ENCODE measurements around the gene FAM9A.

Gene FAM9A

GRCh38 chrX:8801041-8801599, at the start of gene FAM9A:
Gene FAM9A (minus strand): TSS chrX:8801383. CDS start chrX:8800171, 1,212 bp downstream.
- no peak for ATAC-seq

GRCh38 chrX:8850478-8850877, 49.3 kb upstream of the FAM9A start:
- no peak for ATAC-seq

- ATAC-seq = no peak
Observed at GRCh38 chrX:8849945-8850344, 48.8 kb upstream of the FAM9A start.

- no peak for ATAC-seq
Observed at GRCh38 chrX:8849458-8849857, 48.3 kb upstream of the FAM9A start.

- ATAC-seq = no peak
Observed at GRCh38 chrX:8848911-8849310, 47.7 kb upstream of the FAM9A start.

- no peak for ATAC-seq
Observed at GRCh38 chrX:8848441-8848840, 47.3 kb upstream of the FAM9A start.

- ATAC-seq = no peak
Observed at GRCh38 chrX:8847360-8847759, 46.2 kb upstream of the FAM9A start.

- ATAC-seq = no peak
Observed at GRCh38 chrX:8846266-8846665, 45.1 kb upstream of the FAM9A start.

- no peak for ATAC-seq
Observed at GRCh38 chrX:8845469-8845868, 44.3 kb upstream of the FAM9A start.

- no peak for ATAC-seq
Observed at GRCh38 chrX:8845060-8845459, 43.9 kb upstream of the FAM9A start.

- no peak for ATAC-seq
Observed at GRCh38 chrX:8844157-8844556, 43.0 kb upstream of the FAM9A start.

- ATAC-seq = no peak
Observed at GRCh38 chrX:8841911-8842310, 40.7 kb upstream of the FAM9A start.

GRCh38 chrX:8834392-8834791, 33.2 kb upstream of the FAM9A start:
- ATAC-seq = no peak

- ATAC-seq = no peak
Observed at GRCh38 chrX:8832582-8833378, 31.6 kb upstream of the FAM9A start.

- no peak for ATAC-seq
Observed at GRCh38 chrX:8823698-8824097, 22.5 kb upstream of the FAM9A start.

GRCh38 chrX:8822002-8822401, 20.8 kb upstream of the FAM9A start:
- no peak for ATAC-seq

GRCh38 chrX:8820910-8821527, 19.8 kb upstream of the FAM9A start:
- no peak for ATAC-seq

- ATAC-seq = no peak
Observed at GRCh38 chrX:8815460-8816065, 14.4 kb upstream of the FAM9A start.

GRCh38 chrX:8813036-8813435, 11.9 kb upstream of the FAM9A start:
- ATAC-seq = no peak

- ATAC-seq = no peak
Observed at GRCh38 chrX:8811611-8812010, 10.4 kb upstream of the FAM9A start.

- no peak for ATAC-seq
Observed at GRCh38 chrX:8808661-8809060, 7.5 kb upstream of the FAM9A start.

- no peak for ATAC-seq
Observed at GRCh38 chrX:8805974-8806373, 4.8 kb upstream of the FAM9A start.

- no peak for ATAC-seq
Observed at GRCh38 chrX:8805046-8805445, 3.9 kb upstream of the FAM9A start.

- no peak for ATAC-seq
Observed at GRCh38 chrX:8803326-8803725, 2.1 kb upstream of the FAM9A start.
